ENCODE measurements around the gene PCDHGA7. TPM values are rescaled to one million over a fixed set of nuclear protein-coding genes. Genes with fewer than 3 reads are reported as not detected.

The PCDHGA7 gene
- total and polyA plus RNA-seq, 2 donors (not counting 3 experiments of a cell fraction or from before 2014, with no cell fraction given): 0.84 to 1.8 TPM

DNA sequence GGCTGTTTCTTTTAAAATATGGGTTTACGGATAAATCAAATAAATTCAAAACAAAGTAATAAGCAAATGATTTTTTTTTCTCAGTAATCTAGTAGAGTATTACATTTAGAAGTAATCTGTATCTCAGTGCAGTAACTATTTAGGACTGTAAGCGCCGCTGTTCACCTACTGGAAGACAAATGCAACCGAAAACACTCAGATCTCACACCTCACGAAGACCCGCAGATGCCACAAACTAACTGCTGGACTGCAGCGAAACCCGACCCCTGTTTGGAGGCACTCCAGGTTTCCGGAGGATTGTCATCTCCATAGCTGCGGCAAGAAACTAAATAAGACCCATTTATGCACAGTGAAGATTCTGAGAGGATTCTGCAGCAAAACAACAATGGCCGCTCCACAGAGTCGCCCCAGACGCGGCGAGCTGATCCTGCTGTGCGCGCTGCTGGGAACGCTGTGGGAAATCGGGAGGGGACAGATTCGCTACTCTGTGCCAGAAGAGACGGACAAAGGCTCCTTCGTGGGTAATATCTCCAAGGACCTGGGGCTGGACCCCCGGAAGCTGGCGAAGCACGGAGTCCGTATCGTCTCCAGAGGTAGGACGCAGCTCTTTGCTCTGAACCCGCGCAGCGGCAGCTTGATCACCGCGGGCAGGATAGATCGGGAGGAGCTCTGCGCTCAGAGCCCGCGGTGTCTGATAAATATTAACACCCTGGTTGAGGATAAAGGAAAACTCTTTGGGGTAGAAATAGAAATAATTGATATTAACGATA lies 10.1 kb downstream of the PCDHGA7 start, which contains the start of gene PCDHGA8:
Gene PCDHGA8, plus strand, starts transcription at position 205 of the 770 bp plus-strand sequence. Its CDS starts 181 bp downstream, at position 386.
- DNase-seq (ENCODE audit: low read depth, low spot score): no peak
- Histone ChIP-seq H3K4me2 (ENCODE audit: insufficient read depth, low read length) (no peak within 1 kb of the TSS), H3K27ac (ENCODE audit: insufficient read depth, low read depth, low read length) (no peak within 1 kb of the TSS), H3K9ac (replicated peaks; ENCODE audit: extremely low read depth, insufficient read depth, low read length) (no peak within 1 kb of the TSS), H3K4me1 (ENCODE audit: control insufficient read depth, extremely low read depth, insufficient read depth, low read length) (no peaks in the 10 kb centered on the region), H3K79me2 (ENCODE audit: control insufficient read depth, insufficient read depth, low read length) (no peaks in the 10 kb centered on the region), H4K20me1 (replicated peaks; ENCODE audit: control insufficient read depth, extremely low read depth, insufficient read depth, low read length) (no peaks in the 10 kb centered on the region), H3K9me1 (replicated peaks; ENCODE audit: control insufficient read depth, extremely low read depth, insufficient read depth, low read length) (no peaks in the 10 kb centered on the region), H3K27me3 (ENCODE audit: control insufficient read depth in 2 of 2, insufficient read depth in 2 of 2, low read length in 2 of 2) (peaks cover 28 to 76% of the 10 kb centered on the region in 2 experiments), H3K4me3 (replicated peaks in 1 of 3; ENCODE audit: insufficient read depth in 1 of 3, low read depth in 1 of 3, low read length in 3 of 3) (no peak within 1 kb of the TSS), H2AFZ (ENCODE audit: low read depth, low read length) (no peak within 1 kb of the TSS), H3K9me3 (replicated peaks; ENCODE audit: control insufficient read depth, insufficient read depth, low read length) (peaks cover 2% of the 10 kb centered on the region), H3K36me3 (ENCODE audit: control insufficient read depth in 2 of 2, extremely low read depth in 1 of 2, insufficient read depth in 2 of 2, low read length in 2 of 2) (no peaks in the 10 kb centered on the region)
- CTCF ChIA-PET: interaction anchor here (0.8 to 3.7 kb wide), 5 partner anchors 19 to 171 kb away, joined by 3 to 16 read pairs (median 4); partner anchors contain the start of genes PCDHGA10, PCDHGA3 and PCDHGA6
- dilution Hi-C loops (cut with MboI; ENCODE audit: extremely low pct_ligation_motif_present, low sequenced_read_pairs): no loop called here
- no TSS peak for BruUV-seq (replicated peaks)
- POLR2A ChIA-PET: no interaction called here
- TF ChIP-seq, protein P1, sequence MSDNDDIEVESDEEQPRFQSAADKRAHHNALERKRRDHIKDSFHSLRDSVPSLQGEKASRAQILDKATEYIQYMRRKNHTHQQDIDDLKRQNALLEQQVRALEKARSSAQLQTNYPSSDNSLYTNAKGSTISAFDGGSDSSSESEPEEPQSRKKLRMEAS (IDR thresholded peaks at IDR 0.05; ENCODE audit: insufficient read depth, insufficient read length): no peak
- TF ChIP-seq, protein P2, sequence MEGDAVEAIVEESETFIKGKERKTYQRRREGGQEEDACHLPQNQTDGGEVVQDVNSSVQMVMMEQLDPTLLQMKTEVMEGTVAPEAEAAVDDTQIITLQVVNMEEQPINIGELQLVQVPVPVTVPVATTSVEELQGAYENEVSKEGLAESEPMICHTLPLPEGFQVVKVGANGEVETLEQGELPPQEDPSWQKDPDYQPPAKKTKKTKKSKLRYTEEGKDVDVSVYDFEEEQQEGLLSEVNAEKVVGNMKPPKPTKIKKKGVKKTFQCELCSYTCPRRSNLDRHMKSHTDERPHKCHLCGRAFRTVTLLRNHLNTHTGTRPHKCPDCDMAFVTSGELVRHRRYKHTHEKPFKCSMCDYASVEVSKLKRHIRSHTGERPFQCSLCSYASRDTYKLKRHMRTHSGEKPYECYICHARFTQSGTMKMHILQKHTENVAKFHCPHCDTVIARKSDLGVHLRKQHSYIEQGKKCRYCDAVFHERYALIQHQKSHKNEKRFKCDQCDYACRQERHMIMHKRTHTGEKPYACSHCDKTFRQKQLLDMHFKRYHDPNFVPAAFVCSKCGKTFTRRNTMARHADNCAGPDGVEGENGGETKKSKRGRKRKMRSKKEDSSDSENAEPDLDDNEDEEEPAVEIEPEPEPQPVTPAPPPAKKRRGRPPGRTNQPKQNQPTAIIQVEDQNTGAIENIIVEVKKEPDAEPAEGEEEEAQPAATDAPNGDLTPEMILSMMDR (IDR thresholded peaks at IDR 0.05; ENCODE audit: extremely low read depth in 1 of 2, insufficient read depth in 1 of 2, low read depth in 1 of 2, low read length in 2 of 2): peak in 1 of 2 donors; percentile 18
- TF ChIP-seq JUN (IDR thresholded peaks at IDR 0.05; ENCODE audit: borderline replicate concordance, insufficient read depth, insufficient read length, low read depth) (no peak), POLR2A (IDR thresholded peaks at IDR 0.05; ENCODE audit: low read depth, low read length) (no peak), FOS (IDR thresholded peaks at IDR 0.05; ENCODE audit: borderline replicate concordance, insufficient read depth, low read length) (no peak), MYC (IDR thresholded peaks at IDR 0.05; ENCODE audit: low read depth, low read length) (no peak), POLR2AphosphoS5 (IDR thresholded peaks at IDR 0.05; ENCODE audit: insufficient read depth, low read depth, low read length) (no peak), GATA2 (IDR thresholded peaks at IDR 0.05; ENCODE audit: insufficient read depth, insufficient read length, low read depth, low read length) (no peak), EZH2 (IDR thresholded peaks at IDR 0.05; ENCODE audit: borderline replicate concordance, low read depth, low read length, severe bottlenecking) (no peak)
- intact Hi-C loops (cut with micrococcal nuclease): no loop called here
- FAIRE-seq: peak; percentile 26
